Stimulated activated CD8-positive, alpha-beta memory T cell treated with anti-CD3 and anti-CD28 coated beads, Interleukin-7, amount 100 ng/mL, for 24 hours (primary cell): ENCODE results near the gene PXDN.
"Not testable (repeated sequence)": the region's sequence is repeated elsewhere in the genome, so short reads cannot be mapped to it uniquely, and the experiment has no call there.

Experiments used
- DNase-seq: peaks from one replicate; pipeline ENCODE4 v3.0.0-alpha.2; 2020; ENCODE audit warnings: low read depth

The PXDN gene

DNA sequence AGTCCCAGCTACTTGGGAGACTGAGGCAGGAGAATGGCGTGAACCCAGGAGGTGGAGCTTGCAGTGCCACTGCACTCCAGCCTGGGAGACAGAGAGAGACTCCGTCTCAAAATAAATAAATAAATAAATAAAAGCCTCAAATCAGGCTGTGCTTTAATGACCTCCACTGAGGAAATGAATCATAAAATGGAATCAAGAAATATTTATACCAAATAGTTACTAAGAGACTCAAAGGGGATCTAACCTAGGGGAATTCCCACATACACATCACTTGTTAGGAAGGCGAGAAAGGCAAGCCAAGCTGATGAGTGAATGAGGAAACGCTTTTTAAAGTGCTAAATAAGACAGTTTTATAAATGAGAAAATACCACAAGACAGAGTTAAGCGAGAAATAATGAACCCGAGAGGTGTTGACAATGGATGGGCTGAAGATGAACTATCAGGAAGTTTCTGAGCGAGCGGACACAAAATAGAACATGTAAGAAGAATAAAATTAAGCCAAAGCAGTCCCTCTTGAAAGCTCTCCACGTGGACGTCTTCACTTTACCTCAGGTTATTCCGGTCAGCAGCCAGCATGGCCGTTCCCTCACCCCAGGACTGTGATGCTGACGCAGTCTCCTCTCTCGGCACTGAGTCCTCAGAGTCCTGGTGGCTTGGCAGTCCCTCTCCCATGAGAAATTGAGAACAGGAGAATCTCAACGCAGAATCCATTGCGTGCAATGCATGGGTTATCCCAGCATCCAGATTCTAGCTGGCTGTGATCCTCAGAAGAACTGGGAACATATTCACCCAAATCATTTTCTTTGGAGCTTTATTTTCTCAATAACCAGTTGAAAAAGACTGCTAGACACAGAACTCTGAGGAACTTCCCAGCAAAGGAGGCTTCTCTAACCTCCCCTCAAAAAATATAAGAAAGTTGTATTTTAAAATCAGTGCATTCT is 22.3 kb downstream of the PXDN start:
- no peak for DNase-seq

GRCh38 chr2:1718339-1719220 is 25.7 kb downstream of the PXDN start:
- no peak for DNase-seq

- DNase-seq, result no peak
Measured at GRCh38 chr2:1717113-1717512, 27.2 kb downstream of the PXDN start.

GRCh38 chr2:1716441-1716840 is 27.9 kb downstream of the PXDN start:
- no peak for DNase-seq

DNA sequence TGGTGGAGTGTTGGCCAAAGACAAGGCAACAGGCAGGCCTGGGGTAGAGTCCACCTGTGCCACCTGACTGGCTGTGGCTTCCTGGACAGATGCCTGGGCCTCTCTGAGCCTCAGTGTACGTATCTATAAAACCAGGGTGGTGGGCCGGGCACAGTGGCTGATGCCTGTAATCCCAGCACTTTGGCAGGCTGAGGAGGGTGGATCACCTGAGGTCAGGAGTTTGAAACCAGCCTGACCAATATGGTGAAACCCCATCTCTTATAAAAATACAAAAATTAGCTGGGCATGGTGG is 28.4 kb downstream of the PXDN start:
- not testable (repeated sequence) for DNase-seq

- no peak for DNase-seq
Measured at GRCh38 chr2:1715184-1716013, 28.9 kb downstream of the PXDN start.

DNA sequence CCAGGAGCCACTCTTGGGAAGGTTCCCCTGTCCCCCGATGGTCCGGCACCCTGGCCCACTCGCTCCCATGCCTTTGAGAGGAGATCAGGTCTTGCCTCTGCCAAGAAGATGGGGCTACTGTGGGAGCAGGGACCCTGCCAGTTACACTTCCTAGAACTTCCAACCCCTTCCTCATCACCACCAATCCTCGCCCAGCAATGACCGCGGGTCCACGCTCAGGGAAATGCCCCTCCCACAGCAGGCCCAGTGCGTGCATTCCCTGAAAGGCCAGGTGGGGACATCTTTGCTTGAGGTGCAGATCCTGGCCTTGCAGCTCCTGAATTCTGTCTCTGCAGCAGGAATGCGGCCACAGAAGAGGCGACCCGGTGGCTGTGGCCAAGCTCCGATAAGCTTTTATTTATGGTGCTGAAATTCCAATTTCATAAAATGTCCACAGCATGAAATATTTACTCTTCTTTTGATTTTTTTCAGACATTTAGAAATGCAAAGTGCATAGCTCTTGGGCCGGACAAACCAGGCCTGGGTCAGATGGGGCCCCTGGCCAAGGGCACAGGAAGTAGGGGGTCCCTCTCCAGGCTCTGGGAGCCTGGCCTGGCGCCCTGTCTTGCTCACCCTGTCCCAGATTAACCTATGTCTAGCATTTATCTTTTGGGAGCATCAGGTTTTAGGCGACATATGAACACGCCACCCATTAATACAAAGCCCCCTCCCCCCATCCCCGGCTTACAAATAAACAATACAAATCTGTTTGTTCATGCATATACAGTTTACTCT is 29.8 kb downstream of the PXDN start:
- no peak for DNase-seq

- no peak for DNase-seq
Measured at GRCh38 chr2:1713839-1714236, 30.5 kb downstream of the PXDN start.

- no peak for DNase-seq
Measured at GRCh38 chr2:1713142-1713838, 31.0 kb downstream of the PXDN start.

- DNase-seq, result no peak
Measured at GRCh38 chr2:1709946-1710560, 34.3 kb downstream of the PXDN start.

GRCh38 chr2:1709335-1709605 is 35.0 kb downstream of the PXDN start:
- no peak for DNase-seq

DNA sequence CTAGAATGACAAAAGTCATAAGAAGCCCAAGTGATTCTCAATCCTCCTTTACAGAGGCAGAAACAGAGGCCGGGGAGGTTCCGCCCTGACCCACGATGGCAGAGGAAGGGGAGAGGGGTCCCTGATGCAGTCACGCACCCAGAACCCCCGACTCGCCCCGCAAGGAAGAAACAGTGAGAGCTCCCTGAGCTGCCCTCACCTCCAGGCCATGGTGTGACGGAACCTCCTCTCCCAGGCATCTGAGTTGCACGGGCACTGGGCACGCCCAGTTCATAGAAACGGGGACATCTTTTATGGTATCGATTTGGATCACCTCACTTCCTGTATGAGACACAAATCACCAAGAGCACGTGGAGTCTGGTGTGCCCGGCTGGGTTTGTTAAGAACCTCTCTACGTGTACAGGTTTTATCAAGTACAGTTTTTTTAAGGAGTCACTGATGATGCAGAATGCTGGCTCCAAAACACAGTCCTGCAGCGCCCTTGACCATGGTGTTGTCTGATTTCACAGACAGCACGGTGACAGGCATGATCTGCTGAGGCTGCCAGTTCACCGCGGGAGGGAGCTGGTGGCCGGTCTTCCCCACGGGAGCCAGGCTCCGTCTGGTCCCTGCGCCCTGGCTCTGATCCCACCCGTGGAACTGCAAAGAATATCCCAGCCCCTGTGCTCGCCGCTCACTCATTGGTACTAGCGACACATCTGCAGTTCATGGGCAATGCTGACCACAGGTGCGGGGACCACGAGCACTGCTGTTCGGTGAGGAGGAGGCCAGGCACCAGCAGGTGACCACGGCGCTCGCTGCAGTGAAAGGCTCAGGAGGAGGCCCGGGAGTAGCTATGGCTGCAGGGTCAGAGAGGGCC is 35.6 kb downstream of the PXDN start:
- no peak for DNase-seq

DNA sequence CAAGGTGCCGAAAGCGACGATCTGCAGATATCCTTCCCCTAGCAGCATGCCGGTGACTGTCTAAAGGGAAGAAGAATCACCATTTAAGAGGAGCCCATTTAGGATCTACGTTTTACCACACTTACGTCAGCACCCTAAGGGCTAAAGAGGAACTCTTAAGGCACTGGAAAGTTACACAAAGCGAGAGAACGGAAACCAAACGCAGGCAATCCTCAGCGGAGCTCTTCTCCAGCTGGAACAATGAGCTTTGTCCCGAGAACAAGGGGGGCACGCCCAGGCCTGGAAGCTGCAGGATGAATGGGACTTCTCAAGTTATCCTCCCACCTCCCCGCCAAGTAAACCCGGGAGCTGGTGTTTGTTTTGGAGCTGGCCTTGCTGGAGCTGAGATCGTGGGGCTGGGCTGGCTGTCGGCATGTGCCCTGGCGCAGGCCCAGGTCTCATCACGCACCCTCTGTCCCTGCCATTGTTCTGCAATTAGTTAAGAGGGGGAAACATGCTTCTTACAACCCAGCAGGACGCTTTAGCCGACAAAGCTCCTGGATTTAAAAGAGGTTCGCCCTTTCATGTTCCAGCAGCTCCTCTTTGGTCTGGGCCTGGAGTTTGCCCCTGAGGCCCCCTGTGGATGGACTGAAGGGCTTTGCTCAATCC is 36.4 kb downstream of the PXDN start:
- DNase-seq, result no peak

DNA sequence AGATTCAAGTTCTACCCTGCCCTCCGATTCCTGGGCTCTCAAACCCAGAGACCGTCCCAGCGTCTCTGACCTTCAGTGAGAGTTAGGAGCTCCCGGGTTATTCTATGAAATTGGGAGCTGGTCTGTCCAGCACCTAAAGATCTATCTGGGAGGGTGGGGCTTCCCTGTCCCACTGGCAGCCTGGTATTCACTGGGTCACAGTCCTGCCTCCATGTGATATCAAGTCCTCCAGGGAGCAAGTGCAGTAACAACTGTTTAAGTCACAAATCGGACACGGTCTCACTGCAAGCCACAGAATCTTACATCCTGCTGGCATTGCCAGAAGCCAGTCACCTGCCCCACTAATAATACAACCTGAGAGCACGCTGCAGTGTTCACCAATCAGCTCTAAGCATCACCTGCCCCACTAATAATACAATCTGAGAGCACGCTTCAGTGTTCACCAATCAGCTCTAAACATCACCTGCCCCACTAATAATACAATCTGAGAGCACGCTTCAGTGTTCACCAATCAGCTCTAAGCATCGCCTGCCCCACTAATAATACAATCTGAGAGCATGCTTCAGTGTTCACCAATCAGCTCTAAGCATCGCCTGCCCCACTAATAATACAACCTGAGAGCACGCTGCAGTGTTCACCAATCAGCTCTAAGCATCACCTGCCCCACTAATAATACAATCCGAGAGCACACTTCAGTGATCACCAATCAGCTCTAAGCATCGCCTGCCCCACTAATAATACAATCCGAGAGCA is 38.0 kb downstream of the PXDN start:
- DNase-seq, result not testable (repeated sequence)

- no peak for DNase-seq
Measured at GRCh38 chr2:1705557-1706076, 38.7 kb downstream of the PXDN start.

GRCh38 chr2:1704631-1705556 is 39.4 kb downstream of the PXDN start:
- DNase-seq, result no peak

DNA sequence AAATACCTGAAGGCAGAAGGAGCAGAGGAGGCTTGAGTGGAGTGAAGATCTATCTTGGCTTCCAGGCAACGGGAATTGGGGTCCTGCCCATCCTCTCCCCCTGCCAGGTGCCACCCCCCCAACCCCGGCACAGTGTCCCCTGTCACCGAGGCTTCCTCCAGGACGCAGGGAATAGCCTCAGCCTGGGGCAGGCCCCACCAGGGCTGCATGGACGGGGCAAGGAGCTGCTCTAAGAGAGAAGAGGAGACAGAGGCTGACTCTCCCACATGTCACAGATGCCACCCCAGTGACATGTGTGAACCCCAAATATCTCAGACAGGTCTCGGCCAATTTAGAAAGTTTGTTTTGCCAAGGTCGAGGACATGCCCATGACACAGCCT is 42.1 kb downstream of the PXDN start:
- DNase-seq, result no peak
